Measurements from ENCODE around the gene DDX49.
"Not testable (repeated sequence)": the region's sequence is repeated elsewhere in the genome, so short reads cannot be mapped to it uniquely, and the experiment has no call there.

DDX49 gene

GRCh38 chr19:18910801-18911436 is 8.6 kb upstream of the DDX49 start:
- DNase-seq, result no peak

DNA sequence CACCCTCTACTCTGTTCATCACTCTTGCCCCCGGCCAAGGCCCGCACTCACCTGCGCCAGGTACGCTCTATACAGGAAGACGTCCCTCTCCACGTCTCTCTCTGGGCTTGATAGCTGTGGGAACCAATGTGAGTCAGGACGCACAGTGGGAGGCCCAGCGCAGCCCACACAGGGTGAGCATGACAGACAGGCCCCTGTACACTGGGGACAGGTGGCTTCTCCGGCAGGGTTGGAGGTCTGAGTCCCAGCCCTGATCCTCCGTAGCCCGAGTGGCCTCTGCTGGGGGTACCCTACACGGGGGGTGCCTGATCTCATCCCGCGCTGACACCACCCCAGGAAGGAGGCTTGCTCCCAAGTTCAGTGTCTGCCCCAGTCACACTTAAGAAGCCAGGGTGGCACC is 6.6 kb upstream of the DDX49 start:
- DNase-seq, result no peak

GRCh38 chr19:18913466-18913865 is 6.0 kb upstream of the DDX49 start:
- no peak for DNase-seq

- DNase-seq, result peak; percentile 21 to 53
Measured at GRCh38 chr19:18915639-18916038, 3.9 kb upstream of the DDX49 start.

- not testable (repeated sequence) for DNase-seq
Measured at GRCh38 chr19:18917593-18917992, 1.9 kb upstream of the DDX49 start.

- DNase-seq, result no peak
Measured at GRCh38 chr19:18919900-18920214, 342 bp downstream of the DDX49 start.

DNA sequence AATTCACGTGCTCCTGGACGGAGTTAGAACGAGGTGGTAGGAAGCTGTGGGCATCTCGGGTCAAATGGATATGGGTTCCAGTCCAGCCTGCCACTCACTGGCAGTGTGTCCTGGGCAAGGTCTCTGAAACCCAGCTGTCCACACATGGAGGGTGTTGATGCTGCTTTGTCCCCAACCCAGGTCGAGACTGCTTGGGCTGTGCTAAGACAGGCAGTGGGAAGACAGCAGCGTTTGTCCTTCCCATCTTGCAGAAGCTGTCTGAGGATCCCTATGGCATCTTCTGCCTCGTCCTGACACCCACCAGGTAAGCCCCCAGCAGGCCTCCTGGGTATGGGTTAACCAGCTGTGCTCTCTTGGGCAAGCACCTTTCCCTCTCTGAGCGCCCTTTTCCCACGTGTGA is 885 bp downstream of the DDX49 start:
- no peak for DNase-seq

DNA sequence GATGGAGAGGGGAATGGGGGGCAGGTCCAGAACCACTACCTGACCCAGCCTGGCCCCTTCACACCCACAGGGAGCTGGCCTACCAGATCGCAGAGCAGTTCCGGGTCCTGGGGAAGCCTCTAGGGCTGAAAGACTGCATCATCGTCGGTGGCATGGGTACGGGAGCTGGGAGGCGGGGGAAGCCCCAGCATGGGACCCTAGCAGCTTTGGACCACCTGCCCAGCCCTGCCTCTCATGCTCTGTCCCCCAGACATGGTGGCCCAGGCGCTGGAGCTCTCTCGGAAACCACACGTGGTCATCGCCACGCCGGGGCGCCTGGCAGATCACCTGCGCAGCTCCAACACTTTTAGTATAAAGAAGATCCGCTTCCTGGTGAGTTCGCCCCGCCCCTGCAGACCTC is 2.1 kb downstream of the DDX49 start:
- no peak for DNase-seq

- no peak for DNase-seq
Measured at GRCh38 chr19:18922228-18922985, 2.9 kb downstream of the DDX49 start.

- no peak for DNase-seq
Measured at GRCh38 chr19:18924684-18925213, 5.2 kb downstream of the DDX49 start.

- no peak for DNase-seq
Measured at GRCh38 chr19:18928018-18928805, 8.7 kb downstream of the DDX49 start.

DNA sequence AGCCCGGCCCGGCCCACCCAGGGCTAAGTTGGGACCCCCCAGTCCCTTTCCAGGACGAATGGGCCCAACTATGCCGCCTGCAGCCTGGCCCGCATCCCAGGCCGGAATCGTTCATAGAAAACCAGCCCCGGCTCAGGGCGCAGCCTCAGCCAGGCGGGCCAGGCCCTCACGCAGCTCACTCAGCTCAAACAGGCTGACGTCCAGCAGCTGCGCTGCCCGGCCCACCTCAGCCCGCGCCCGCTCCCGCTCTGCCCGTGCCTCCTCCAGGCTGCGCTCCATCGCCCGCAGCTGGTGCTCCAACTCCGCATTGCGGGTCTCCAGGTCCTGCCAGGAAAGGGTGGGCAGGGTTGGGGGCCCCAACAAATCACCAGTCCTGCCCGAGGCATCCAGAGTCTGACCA is 9.8 kb downstream of the DDX49 start:
- DNase-seq, result no peak

GRCh38 chr19:18931316-18932162 is 12.0 kb downstream of the DDX49 start:
- DNase-seq, result no peak

GRCh38 chr19:18932216-18932841 is 12.8 kb downstream of the DDX49 start:
- DNase-seq, result peak; percentile 73 to 79

DNA sequence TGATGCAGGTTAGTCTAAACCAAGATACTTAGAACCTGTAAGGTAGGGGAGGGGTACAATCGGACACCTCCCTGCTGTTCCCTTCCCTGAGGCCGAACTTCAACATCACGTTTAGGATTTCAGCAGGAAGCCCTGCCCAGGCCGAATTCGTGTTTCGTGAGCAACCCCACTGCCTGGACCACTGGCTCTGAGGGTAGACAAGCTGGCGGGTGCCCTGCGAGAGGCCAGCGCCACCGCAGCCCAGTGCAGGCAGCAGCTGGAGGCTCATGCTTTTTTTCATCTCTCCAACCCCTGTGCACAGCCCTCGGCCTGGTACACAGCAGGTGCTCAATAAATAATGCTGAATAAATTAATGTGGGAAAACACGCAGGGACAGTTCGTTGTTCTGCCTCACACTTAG is 13.8 kb downstream of the DDX49 start:
- DNase-seq, result no peak

GRCh38 chr19:18939163-18939562 is 19.6 kb downstream of the DDX49 start:
- DNase-seq, result no peak

GRCh38 chr19:18939922-18940768 is 20.6 kb downstream of the DDX49 start:
- DNase-seq, result peak; percentile 21 to 46

- DNase-seq, result peak; percentile 55 to 71
Measured at GRCh38 chr19:18940769-18941627, 21.5 kb downstream of the DDX49 start, which contains the start of gene HOMER3. Gene HOMER3, minus strand, starts transcription at chr19:18941217. Its CDS starts 2,235 bp downstream, at chr19:18938982.

DNA sequence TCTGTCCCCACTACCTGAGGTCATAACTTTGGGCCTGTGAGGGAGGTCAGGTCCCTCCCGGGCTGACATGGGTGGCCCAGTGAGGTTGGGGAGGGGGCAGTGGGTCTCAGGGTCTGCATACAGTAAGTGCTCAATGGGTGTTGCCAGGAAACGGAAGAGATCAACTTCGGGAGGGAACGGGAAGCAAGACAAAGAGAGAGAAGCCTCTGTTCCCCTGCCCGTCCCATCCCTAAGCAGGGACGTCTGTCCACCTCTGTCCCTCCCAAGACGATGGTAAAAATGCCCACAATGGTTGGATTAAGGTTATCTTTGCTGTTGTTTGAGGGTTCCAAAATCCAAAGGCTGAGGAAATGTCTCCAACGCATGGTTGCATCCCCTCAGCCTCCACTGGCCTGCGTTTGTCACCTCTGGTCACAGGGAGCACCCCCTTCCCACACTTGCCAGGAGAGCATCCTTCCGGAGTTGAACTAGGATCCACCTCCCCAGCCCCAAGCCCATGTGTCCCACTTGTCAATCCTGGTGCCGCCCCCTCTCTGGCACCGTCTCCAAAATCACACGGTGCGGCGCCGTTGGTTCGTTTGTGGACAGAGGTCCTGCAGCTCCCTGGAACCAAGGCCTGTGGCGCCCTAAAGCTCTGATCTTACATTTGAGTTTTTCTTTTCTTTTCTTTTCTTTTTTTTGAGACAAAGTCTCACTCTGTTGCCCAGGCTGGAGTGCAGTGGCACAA is 22.3 kb downstream of the DDX49 start:
- DNase-seq, result no peak
